IMR-90 (cell line): ENCODE measurements around the gene AKIRIN2. TPM values are rescaled to one million over a fixed set of nuclear protein-coding genes. Genes with fewer than 3 reads are reported as not detected.

Source experiments
- ATAC-seq: fragments of 200-7000 bp; cut with Tn5 transposase; 2 replicates; pipeline ENCODE4 v1.9.1; 2020; ENCODE audit warnings: low read depth, mild to moderate bottlenecking, moderate library complexity
- BruUV-seq: library from RNA; stranded (reverse); fragments of 400-500 nt; replicated peaks from 2 replicates; lab custom pipeline; 2021; lab: Mats Ljungman, UMichigan
- CTCF ChIA-PET: fragments of 300-600 bp; formaldehyde crosslinking; extraction: SDS; loops from one replicate; lab custom pipeline; 2021; ENCODE audit warnings: antibody characterized with exemption; lab: Yijun Ruan, JAX
- POLR2A ChIA-PET: fragments of 300-600 bp; sonication (Branson Sonifier 250); formaldehyde crosslinking; loops from one replicate; lab custom pipeline; 2022; ENCODE audit warnings: antibody characterized with exemption; ENCODE audit not compliant: unreplicated experiment; lab: Charles Lee
- DNase-seq: peaks from one replicate; pipeline ENCODE4 v3.0.0; 2013
- H2AFZ ChIP-seq: replicated peaks from 2 replicates; pipeline ENCODE3; 2013; ENCODE audit warnings: low read length, mild to moderate bottlenecking; ENCODE audit not compliant: poor library complexity
- H2AK5ac ChIP-seq: 2 replicates; pipeline ENCODE4 v1.6.1; 2013; ENCODE audit warnings: low read depth, low read length, inconsistent platforms
- H2AK9ac ChIP-seq: replicated peaks from 2 replicates; pipeline ENCODE3; 2013; ENCODE audit warnings: mild to moderate bottlenecking, low read depth, low read length, moderate library complexity; ENCODE audit not compliant: poor library complexity
- H2BK120ac ChIP-seq: 2 replicates; pipeline ENCODE4 v1.6.1; 2013; ENCODE audit warnings: low read depth, low read length, inconsistent platforms
- H2BK15ac ChIP-seq: 3 replicates; pipeline ENCODE4 v1.6.1; 2013; ENCODE audit warnings: low read depth, low read length, inconsistent platforms
- H2BK20ac ChIP-seq: 2 replicates; pipeline ENCODE4 v1.6.1; 2013; ENCODE audit warnings: low read depth, mild to moderate bottlenecking, inconsistent platforms, low read length, moderate library complexity
- H2BK5ac ChIP-seq: 2 replicates; pipeline ENCODE4 v1.6.1; 2013; ENCODE audit warnings: mild to moderate bottlenecking, low read depth, low read length, inconsistent platforms; ENCODE audit not compliant: poor library complexity, severe bottlenecking
- H3K14ac ChIP-seq: replicated peaks from 2 replicates; pipeline ENCODE4 v1.6.1; 2013; ENCODE audit warnings: low read depth, low read length, inconsistent platforms
- H3K18ac ChIP-seq: 2 replicates; pipeline ENCODE4 v1.6.1; 2013; ENCODE audit warnings: low read depth, low read length, control low read depth
- H3K23ac ChIP-seq: 2 replicates; pipeline ENCODE4 v1.6.1; 2013; ENCODE audit warnings: low read depth, low read length, inconsistent platforms
- H3K27ac ChIP-seq: 2 replicates; pipeline ENCODE4 v1.5.1; 2013; ENCODE audit warnings: mild to moderate bottlenecking, control low read depth, low read length; ENCODE audit not compliant: insufficient read depth
- H3K27me3 ChIP-seq: 2 replicates; pipeline ENCODE4 v1.6.1; 2013; ENCODE audit warnings: low read length; ENCODE audit not compliant: control insufficient read depth, insufficient read depth
- H3K36me3 ChIP-seq: 2 replicates; pipeline ENCODE4 v1.6.1; 2013; ENCODE audit warnings: low read length, mixed read lengths; ENCODE audit not compliant: control insufficient read depth, insufficient read depth
- H3K4ac ChIP-seq: 2 replicates; pipeline ENCODE4 v1.6.1; 2013; ENCODE audit warnings: low read depth, low read length, inconsistent platforms
- H3K4me1 ChIP-seq: 2 replicates; pipeline ENCODE4 v1.6.1; 2013; ENCODE audit warnings: low read length, mixed read lengths; ENCODE audit not compliant: control insufficient read depth, insufficient read depth
- H3K4me2 ChIP-seq: 2 replicates; pipeline ENCODE4 v1.6.1; 2013; ENCODE audit warnings: low read depth, mild to moderate bottlenecking, control low read depth, low read length, moderate library complexity
- H3K4me3 ChIP-seq: 2 replicates; pipeline ENCODE4 v1.5.1; 2013; ENCODE audit warnings: low read depth, mild to moderate bottlenecking, control low read depth, low read length, moderate library complexity; ENCODE audit not compliant: insufficient read depth
- H3K56ac ChIP-seq: 2 replicates; pipeline ENCODE4 v1.6.1; 2013; ENCODE audit warnings: low read length, inconsistent platforms; ENCODE audit not compliant: insufficient read depth; ENCODE audit errors: extremely low read depth
- H3K79me1 ChIP-seq, 2 experiments: 2 replicates each; pipeline ENCODE4 v1.6.1; 2013; ENCODE audit warnings: low read length in 2 of 2, inconsistent platforms in 1 of 2, low read depth in 1 of 2
- H3K9ac ChIP-seq: 2 replicates; pipeline ENCODE4 v1.6.1; 2013; ENCODE audit warnings: low read depth, low read length, control low read depth
- H3K9me1 ChIP-seq: 2 replicates; pipeline ENCODE4 v1.6.1; 2013; ENCODE audit warnings: low read length, inconsistent platforms; ENCODE audit not compliant: insufficient read depth
- H3K9me3 ChIP-seq: 2 replicates; pipeline ENCODE4 v1.6.1; 2013; ENCODE audit warnings: low read length; ENCODE audit not compliant: control insufficient read depth, insufficient read depth
- H4K20me1 ChIP-seq: 2 replicates; pipeline ENCODE4 v1.6.1; 2013; ENCODE audit warnings: low read length, inconsistent platforms; ENCODE audit not compliant: insufficient read depth
- H4K5ac ChIP-seq: 2 replicates; pipeline ENCODE4 v1.6.1; 2013; ENCODE audit warnings: mild to moderate bottlenecking, low read depth, low read length, control low read depth
- H4K8ac ChIP-seq, 2 experiments: 2 replicates each; pipeline ENCODE4 v1.6.1; 2013; ENCODE audit warnings: low read depth in 2 of 2, low read length in 2 of 2, control low read depth in 1 of 2, inconsistent platforms in 1 of 2
- H4K91ac ChIP-seq: 2 replicates; pipeline ENCODE4 v1.6.1; 2013; ENCODE audit warnings: low read depth, low read length, inconsistent platforms; ENCODE audit not compliant: insufficient read depth
- BHLHE40 ChIP-seq: fragments of 150-350 bp; IDR thresholded peaks from 2 replicates; pipeline ENCODE4 v1.6.1; 2016; ENCODE audit warnings: mild to moderate bottlenecking, low read depth, low read length
- CEBPB ChIP-seq: IDR thresholded peaks from 2 replicates; pipeline ENCODE4 v1.6.1; 2012; ENCODE audit warnings: low read depth, low read length, improper control_type of control experiment
- CHD1 ChIP-seq: IDR thresholded peaks from 2 replicates; pipeline ENCODE4 v1.6.1; 2012; ENCODE audit warnings: low read depth, low read length, improper control_type of control experiment
- FOS ChIP-seq: fragments of 150-350 bp; IDR thresholded peaks from 2 replicates; pipeline ENCODE4 v1.6.1; 2016; ENCODE audit warnings: low read depth, low read length
- MAFK ChIP-seq: IDR thresholded peaks from 2 replicates; pipeline ENCODE4 v1.6.1; 2012; ENCODE audit warnings: low read depth, low read length, improper control_type of control experiment
- MAZ ChIP-seq: IDR thresholded peaks from 2 replicates; pipeline ENCODE4 v1.6.1; 2012; ENCODE audit warnings: low read depth, mild to moderate bottlenecking, low read length, improper control_type of control experiment, moderate library complexity, borderline replicate concordance
- MXI1 ChIP-seq: IDR thresholded peaks from 2 replicates; pipeline ENCODE4 v1.6.1; 2012; ENCODE audit warnings: low read depth, mild to moderate bottlenecking, low read length, moderate library complexity, borderline replicate concordance
- NFE2L2 ChIP-seq: fragments of 150-350 bp; IDR thresholded peaks from 2 replicates; pipeline ENCODE4 v1.6.1; 2016; ENCODE audit warnings: low read depth, mild to moderate bottlenecking, low read length
- POLR2A ChIP-seq: IDR thresholded peaks from 2 replicates; pipeline ENCODE4 v1.6.1; 2012; ENCODE audit warnings: mild to moderate bottlenecking, low read depth, low read length
- RAD21 ChIP-seq: IDR thresholded peaks from 2 replicates; pipeline ENCODE4 v1.6.1; 2012; ENCODE audit warnings: low read length, improper control_type of control experiment
- RCOR1 ChIP-seq: IDR thresholded peaks from 2 replicates; pipeline ENCODE4 v1.6.1; 2012; ENCODE audit warnings: mild to moderate bottlenecking, low read length, improper control_type of control experiment; ENCODE audit not compliant: insufficient replicate concordance
- RFX5 ChIP-seq: IDR thresholded peaks from 2 replicates; pipeline ENCODE4 v1.8.0; 2012; ENCODE audit warnings: low read depth, mild to moderate bottlenecking, low read length, moderate library complexity
- SMC3 ChIP-seq: fragments of 150-350 bp; IDR thresholded peaks from 2 replicates; pipeline ENCODE4 v1.6.1; 2016; ENCODE audit warnings: low read depth, mild to moderate bottlenecking, antibody characterized with exemption, low read length, moderate library complexity
- WGBS, 2 experiments: methylation state at CpG; one replicate each; pipeline versions ENCODE4 v1.1.5 to v1.1.7; 2013; ENCODE audit warnings: missing lambda C conversion rate in 2 of 2; ENCODE audit not compliant: insufficient read length in 1 of 2; ENCODE audit errors: extremely low coverage in 2 of 2; 5-methylcytosine and 5-hydroxymethylcytosine counted together
- dilution Hi-C: fragments of 300-500 bp; cut with HindIII; formaldehyde crosslinking; loops from one replicate; pipeline ENCODE4 v1.14.3; 2018; ENCODE audit warnings: low sequenced_read_pairs; ENCODE audit not compliant: unreplicated experiment
- in situ Hi-C: fragments of 300-500 bp; cut with MboI; formaldehyde crosslinking; loops from 3 replicates; pipeline ENCODE4 v1.14.3; 2019; ENCODE audit warnings: low sequenced_read_pairs, inconsistent platforms, mixed read lengths
- intact Hi-C: fragments of 100-400 bp; cut with micrococcal nuclease; formaldehyde crosslinking; loops from 2 replicates; pipeline ENCODE4 v1.10.0; 2022
- polyA plus RNA-seq, 3 experiments: library from polyadenylated mRNA; depleted of rRNA; stranded (reverse); fragments of >200 nt; gene quantifications; 2 replicates each; pipeline ENCODE4 v1.2.3, GENCODE V29; 2012; ENCODE audit warnings: low replicate concordance in 1 of 3
- total RNA-seq: library from RNA; depleted of rRNA; stranded (reverse); fragments of >200 nt; gene quantifications from 2 replicates; pipeline ENCODE4 v1.2.3, GENCODE V29; 2012
- TF ChIP-seq, protein P1 (sequence below): fragments of 150-350 bp; IDR thresholded peaks from 2 replicates; pipeline ENCODE4 v1.6.1; 2017; ENCODE audit warnings: mild to moderate bottlenecking, antibody characterized with exemption, low read length, low read depth
- TF ChIP-seq, protein P2 (sequence below): conservative IDR thresholded peaks from 2 replicates; pipeline ENCODE4 v1.5.1; 2012; ENCODE audit warnings: mild to moderate bottlenecking, low read depth, low read length, improper control_type of control experiment
- TF ChIP-seq, protein P3 (sequence below): fragments of 150-350 bp; IDR thresholded peaks from 2 replicates; pipeline ENCODE4 v1.6.1; 2016; ENCODE audit warnings: low read depth, mild to moderate bottlenecking, low read length, moderate library complexity, borderline replicate concordance

The AKIRIN2 gene
- total and polyA plus RNA-seq, 2 of the 4 experiments (the other 2 are of a cell fraction): 7.9 to 26.6 TPM

DNA sequence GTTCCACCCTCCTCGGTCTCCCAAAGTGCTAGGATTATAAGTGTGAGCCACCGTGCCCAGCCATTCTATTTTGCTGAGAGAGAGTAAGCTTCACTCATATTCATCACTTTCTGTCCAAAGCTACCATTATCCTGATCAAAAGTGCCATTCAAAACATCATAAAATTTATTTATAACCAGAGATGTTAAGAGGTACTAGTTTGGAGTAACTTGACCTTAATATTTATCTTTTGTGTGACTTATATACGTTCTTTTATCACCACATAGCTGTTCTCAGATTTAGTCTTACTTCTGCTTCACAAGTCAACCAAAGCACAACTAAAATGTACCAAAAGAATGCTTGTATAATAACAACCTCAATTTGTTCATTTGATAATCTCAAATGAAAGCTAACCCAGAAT is 18.1 kb downstream of the AKIRIN2 start:
- H3K36me3 ChIP-seq: peaks cover 6% of the 10 kb centered on the region; the same call in 1 of the 2 replicates
- no peak for ATAC-seq
- no peak overlapping the region for H3K4me3 ChIP-seq
- H4K8ac ChIP-seq: no peak overlapping the region
- CTCF ChIA-PET: interaction anchor here (0.7 to 1.3 kb wide), 2 partner anchors 16 to 100 kb away, joined by 3 read pairs; no protein-coding TSS in a partner anchor
- intact Hi-C loops (no loop called here), dilution Hi-C loops (no loop called here), in situ Hi-C loops (no loop called here)
- no peak overlapping the region for H4K91ac ChIP-seq
- H2BK20ac ChIP-seq: no peak overlapping the region
- no peak overlapping the region for H2AFZ ChIP-seq
- H3K4me1 ChIP-seq: peaks cover 11% of the 10 kb centered on the region
- no peak overlapping the region for H3K18ac ChIP-seq
- no peak for DNase-seq
- WGBS, 2 experiments: no CpG with 5 or more reads among the region's 3 CpGs
- H2AK9ac ChIP-seq: no peak overlapping the region
- H3K9me3 ChIP-seq: no peaks in the 10 kb centered on the region
- H4K5ac ChIP-seq: no peak overlapping the region
- peaks cover 85% of the 10 kb centered on the region for H4K20me1 ChIP-seq
- TF ChIP-seq MXI1 (no peak), RFX5 (no peak), CEBPB (no peak), CHD1 (no peak), NFE2L2 (no peak), RAD21 (no peak), MAZ (no peak), POLR2A (no peak), BHLHE40 (no peak), FOS (no peak), RCOR1 (no peak), MAFK (no peak), SMC3 (no peak)
- TF ChIP-seq, protein P1, sequence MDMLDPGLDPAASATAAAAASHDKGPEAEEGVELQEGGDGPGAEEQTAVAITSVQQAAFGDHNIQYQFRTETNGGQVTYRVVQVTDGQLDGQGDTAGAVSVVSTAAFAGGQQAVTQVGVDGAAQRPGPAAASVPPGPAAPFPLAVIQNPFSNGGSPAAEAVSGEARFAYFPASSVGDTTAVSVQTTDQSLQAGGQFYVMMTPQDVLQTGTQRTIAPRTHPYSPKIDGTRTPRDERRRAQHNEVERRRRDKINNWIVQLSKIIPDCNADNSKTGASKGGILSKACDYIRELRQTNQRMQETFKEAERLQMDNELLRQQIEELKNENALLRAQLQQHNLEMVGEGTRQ: no peak
- TF ChIP-seq, protein P2, sequence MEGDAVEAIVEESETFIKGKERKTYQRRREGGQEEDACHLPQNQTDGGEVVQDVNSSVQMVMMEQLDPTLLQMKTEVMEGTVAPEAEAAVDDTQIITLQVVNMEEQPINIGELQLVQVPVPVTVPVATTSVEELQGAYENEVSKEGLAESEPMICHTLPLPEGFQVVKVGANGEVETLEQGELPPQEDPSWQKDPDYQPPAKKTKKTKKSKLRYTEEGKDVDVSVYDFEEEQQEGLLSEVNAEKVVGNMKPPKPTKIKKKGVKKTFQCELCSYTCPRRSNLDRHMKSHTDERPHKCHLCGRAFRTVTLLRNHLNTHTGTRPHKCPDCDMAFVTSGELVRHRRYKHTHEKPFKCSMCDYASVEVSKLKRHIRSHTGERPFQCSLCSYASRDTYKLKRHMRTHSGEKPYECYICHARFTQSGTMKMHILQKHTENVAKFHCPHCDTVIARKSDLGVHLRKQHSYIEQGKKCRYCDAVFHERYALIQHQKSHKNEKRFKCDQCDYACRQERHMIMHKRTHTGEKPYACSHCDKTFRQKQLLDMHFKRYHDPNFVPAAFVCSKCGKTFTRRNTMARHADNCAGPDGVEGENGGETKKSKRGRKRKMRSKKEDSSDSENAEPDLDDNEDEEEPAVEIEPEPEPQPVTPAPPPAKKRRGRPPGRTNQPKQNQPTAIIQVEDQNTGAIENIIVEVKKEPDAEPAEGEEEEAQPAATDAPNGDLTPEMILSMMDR: no peak
- TF ChIP-seq, protein P3, sequence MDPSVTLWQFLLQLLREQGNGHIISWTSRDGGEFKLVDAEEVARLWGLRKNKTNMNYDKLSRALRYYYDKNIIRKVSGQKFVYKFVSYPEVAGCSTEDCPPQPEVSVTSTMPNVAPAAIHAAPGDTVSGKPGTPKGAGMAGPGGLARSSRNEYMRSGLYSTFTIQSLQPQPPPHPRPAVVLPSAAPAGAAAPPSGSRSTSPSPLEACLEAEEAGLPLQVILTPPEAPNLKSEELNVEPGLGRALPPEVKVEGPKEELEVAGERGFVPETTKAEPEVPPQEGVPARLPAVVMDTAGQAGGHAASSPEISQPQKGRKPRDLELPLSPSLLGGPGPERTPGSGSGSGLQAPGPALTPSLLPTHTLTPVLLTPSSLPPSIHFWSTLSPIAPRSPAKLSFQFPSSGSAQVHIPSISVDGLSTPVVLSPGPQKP: no peak
- H3K56ac ChIP-seq: no peak overlapping the region
- no peak overlapping the region for H2BK5ac ChIP-seq
- no peak overlapping the region for H2AK5ac ChIP-seq
- no peak overlapping the region for H3K23ac ChIP-seq
- no peak overlapping the region for H3K9ac ChIP-seq
- H3K4me2 ChIP-seq: no peak overlapping the region
- peaks cover 0 to 44% of the 10 kb centered on the region in 2 experiments; a peak in 2 of 4 replicates for H3K79me1 ChIP-seq
- no peak overlapping the region for H2BK120ac ChIP-seq
- POLR2A ChIA-PET: no interaction called here
- peaks cover 8% of the 10 kb centered on the region; the same call in 1 of the 2 replicates for H3K9me1 ChIP-seq
- BruUV-seq: no TSS peak
- no peak overlapping the region for H3K4ac ChIP-seq
- no peaks in the 10 kb centered on the region for H3K27me3 ChIP-seq
- no peak overlapping the region for H2BK15ac ChIP-seq
- peak overlapping the region; percentile 47; the same call in 1 of the 2 replicates for H3K27ac ChIP-seq
- no peak overlapping the region for H3K14ac ChIP-seq
